HepG2 (cell line): ENCODE results near the gene CACNA2D3. TPM values are rescaled to one million over a fixed set of nuclear protein-coding genes. Genes with fewer than 3 reads are reported as not detected.

Source experiments
- ATAC-seq: fragments of 200-7000 bp; cut with Tn5 transposase; 3 replicates; pipeline ENCODE4 v1.9.1; 2020; ENCODE audit warnings: mild to moderate bottlenecking, moderate library complexity
- BruUV-seq: library from RNA; stranded (reverse); fragments of 400-500 nt; replicated peaks from 2 replicates; lab custom pipeline; 2021; lab: Mats Ljungman, UMichigan
- CTCF ChIA-PET: fragments of 300-600 bp; formaldehyde crosslinking; extraction: SDS; loops from one replicate; lab custom pipeline; 2021; ENCODE audit warnings: low total read pairs, inconsistent platforms, low intra/inter-chr PET ratio; lab: Yijun Ruan, JAX
- POLR2A ChIA-PET: fragments of 350-600 bp; sonication (Branson Sonifier 250); formaldehyde crosslinking; loops from one replicate; lab custom pipeline; 2020; ENCODE audit warnings: antibody characterized with exemption, inconsistent platforms; lab: Yijun Ruan, JAX
- DNase-seq: peaks from one replicate; pipeline ENCODE4 v3.0.0-alpha.2; 2015; ENCODE audit warnings: low spot score
- FAIRE-seq: peaks from 3 replicates; lab custom pipeline; 2011; peaks lifted over from hg19 to GRCh38; lab: Jason Lieb, UNC
- H2AFZ ChIP-seq: one replicate; pipeline ENCODE4 v1.6.1; 2011; ENCODE audit warnings: low read length, inconsistent platforms
- H3K27ac ChIP-seq: fragments of 300-600 bp; 3 replicates; pipeline ENCODE4 v1.8.0; 2011; ENCODE audit warnings: mixed run types, mild to moderate bottlenecking, mixed read lengths, low read length, inconsistent platforms; ENCODE audit not compliant: insufficient read depth; ENCODE audit errors: extremely low read length
- H3K27me3 ChIP-seq, 2 experiments: fragments of 200-600 bp in 1 of 2; 2 replicates in 1 of 2; 3 replicates in 1 of 2; pipeline versions ENCODE4 v1.6.0 to v1.8.0; 2011; ENCODE audit warnings: low read length in 2 of 2, mild to moderate bottlenecking in 2 of 2, moderate library complexity in 2 of 2, inconsistent platforms in 1 of 2; ENCODE audit not compliant: insufficient read depth in 2 of 2, control insufficient read depth in 1 of 2
- H3K36me3 ChIP-seq, 2 experiments: fragments of 200-600 bp in 1 of 2; replicated peaks in 1 of 2; 2 replicates in 1 of 2; 3 replicates in 1 of 2; pipeline versions ENCODE4 v1.5.1 to v1.8.0; 2011; ENCODE audit warnings: low read length in 2 of 2, inconsistent platforms in 1 of 2; ENCODE audit not compliant: insufficient read depth in 2 of 2, control insufficient read depth in 1 of 2
- H3K4me1 ChIP-seq: 2 replicates; pipeline ENCODE4 v1.5.1; 2012; ENCODE audit warnings: low read length, inconsistent platforms; ENCODE audit not compliant: insufficient read depth
- H3K4me2 ChIP-seq: 2 replicates; pipeline ENCODE4 v1.6.0; 2011; ENCODE audit warnings: low read depth, low read length, inconsistent platforms
- H3K4me3 ChIP-seq, 3 experiments: fragments of 200-600 bp in 1 of 3; sonication (generic), shearing (Covaris generic) in 1 of 3; replicated peaks in 1 of 3; 2 replicates each; pipeline ENCODE4 v1.5.1; 2011 to 2016; ENCODE audit warnings: low read length in 3 of 3, inconsistent platforms in 2 of 3, low read depth in 2 of 3, mild to moderate bottlenecking in 2 of 3, control low read depth in 1 of 3, mixed read lengths in 1 of 3; ENCODE audit not compliant: insufficient read depth in 1 of 3
- H3K79me2 ChIP-seq: one replicate; pipeline ENCODE4 v1.6.1; 2011; ENCODE audit warnings: low read length, inconsistent platforms; ENCODE audit not compliant: insufficient read depth
- H3K9ac ChIP-seq: 2 replicates; pipeline ENCODE4 v1.6.0; 2011; ENCODE audit warnings: mild to moderate bottlenecking, low read depth, low read length, inconsistent platforms; ENCODE audit not compliant: insufficient read depth
- H3K9me3 ChIP-seq: 2 replicates; pipeline ENCODE4 v1.5.1; 2012; ENCODE audit warnings: mild to moderate bottlenecking, low read length
- H4K20me1 ChIP-seq: 2 replicates; pipeline ENCODE4 v1.6.0; 2011; ENCODE audit warnings: inconsistent platforms, mild to moderate bottlenecking, low read length, moderate library complexity; ENCODE audit not compliant: insufficient read depth
- AGO2 ChIP-seq: fragments of 200-400 bp; formaldehyde crosslinking; optimal IDR thresholded peaks from 2 replicates; pipeline ENCODE3; 2017; ENCODE audit warnings: mild to moderate bottlenecking, low read depth, low read length, moderate library complexity
- GATAD2A ChIP-seq: IDR thresholded peaks from 2 replicates; pipeline ENCODE4 v1.6.1; 2016
- HNF1B ChIP-seq: sonication (generic); formaldehyde crosslinking; IDR thresholded peaks from 2 replicates; pipeline ENCODE4 v1.5.1; 2020; ENCODE audit warnings: mild to moderate bottlenecking, moderate library complexity, missing genetic modification reagents
- KDM5A ChIP-seq: fragments of 200-600 bp; sonication (generic); IDR thresholded peaks from 2 replicates; pipeline ENCODE4 v1.7.0; 2018; ENCODE audit warnings: antibody characterized with exemption, mild to moderate bottlenecking, low read length, borderline replicate concordance
- RAD21 ChIP-seq: fragments of 450-650 bp; formaldehyde crosslinking; IDR thresholded peaks from 2 replicates; pipeline ENCODE4 v1.5.0; 2020; ENCODE audit warnings: mild to moderate bottlenecking
- RBM39 ChIP-seq: fragments of 200-400 bp; formaldehyde crosslinking; IDR thresholded peaks from one replicate; pipeline ENCODE4 v1.6.1; 2018; ENCODE audit warnings: antibody characterized with exemption, mild to moderate bottlenecking, low read depth, low read length; ENCODE audit not compliant: poor library complexity, severe bottlenecking
- UBTF ChIP-seq: sonication (generic); formaldehyde crosslinking; IDR thresholded peaks from 2 replicates; pipeline ENCODE4 v1.4.0; 2020; ENCODE audit warnings: mild to moderate bottlenecking, missing genetic modification reagents
- USF2 ChIP-seq, 2 experiments: sonication (generic) in 1 of 2; formaldehyde crosslinking in 1 of 2; IDR thresholded peaks; 2 replicates each; pipeline versions ENCODE4 v1.5.1 to v1.6.1; 2011 to 2020; ENCODE audit warnings: borderline replicate concordance in 1 of 2, low read depth in 1 of 2, low read length in 1 of 2, mild to moderate bottlenecking in 1 of 2, missing genetic modification reagents in 1 of 2, moderate library complexity in 1 of 2
- ZBTB1 ChIP-seq: sonication (generic); formaldehyde crosslinking; IDR thresholded peaks from 2 replicates; pipeline ENCODE4 v1.4.0; 2020; ENCODE audit warnings: missing genetic modification reagents, borderline replicate concordance
- ZBTB44 ChIP-seq: sonication (generic); formaldehyde crosslinking; IDR thresholded peaks from 2 replicates; pipeline ENCODE4 v1.4.0; 2020; ENCODE audit warnings: missing genetic modification reagents
- ZFP91 ChIP-seq: sonication (generic); formaldehyde crosslinking; IDR thresholded peaks from 2 replicates; pipeline ENCODE4 v1.9.0; 2022; ENCODE audit warnings: missing genetic modification reagents, mild to moderate bottlenecking, borderline replicate concordance
- ZMYM4 ChIP-seq: sonication (generic); formaldehyde crosslinking; IDR thresholded peaks from 2 replicates; pipeline ENCODE4 v1.8.1; 2023; ENCODE audit warnings: mild to moderate bottlenecking, missing genetic modification reagents
- ZNF788 ChIP-seq: sonication (generic); formaldehyde crosslinking; IDR thresholded peaks from 2 replicates; pipeline ENCODE4 v1.5.0; 2020; ENCODE audit warnings: mild to moderate bottlenecking, missing genetic modification reagents, borderline replicate concordance
- WGBS: methylation state at CpG from one replicate; pipeline ENCODE4 v1.1.6; 2017; ENCODE audit warnings: low lambda C conversion rate; 5-methylcytosine and 5-hydroxymethylcytosine counted together
- in situ Hi-C: cut with HindIII; loops from 2 replicates; pipeline ENCODE4 v1.10.0; 2017; ENCODE audit warnings: low pct_unique_long_range_greater_than_20kb; ENCODE audit not compliant: extremely low pct_ligation_motif_present
- intact Hi-C: fragments of 100-400 bp; cut with micrococcal nuclease; formaldehyde crosslinking; loops from one replicate; pipeline ENCODE4 v1.10.0; 2022; ENCODE audit not compliant: unreplicated experiment
- polyA plus RNA-seq, 8 experiments: library from polyadenylated mRNA; depleted of rRNA in 3 of 8; stranded (reverse) in 7 of 8; unstranded in 1 of 8; fragments of >200 nt; fragmentation: Illumina TruSeq in 4 of 8; extraction: Trizol in 4 of 8; gene quantifications; 2 replicates each; pipeline versions ENCODE4 v1.2.1 to v1.2.3, GENCODE V29; 2011 to 2016; ENCODE audit warnings: low read depth in 4 of 8, missing spikeins in 1 of 8, mixed read lengths in 1 of 8; ENCODE audit not compliant: insufficient read depth in 1 of 8
- total RNA-seq, 5 experiments: library from RNA; depleted of rRNA; stranded (reverse); fragments of >200 nt; fragmentation: Illumina TruSeq; extraction: Trizol; gene quantifications; 2 replicates each; pipeline ENCODE4 v1.2.3, GENCODE V29; 2016; ENCODE audit warnings: low read depth in 1 of 5

CACNA2D3 gene
- total and polyA plus RNA-seq, 2 of the 13 experiments (the other 11 are each of a cell fraction or from before 2014, with no cell fraction given): not detected

GRCh38 chr3:54818486-54818885 is 696.1 kb downstream of the CACNA2D3 start:
- no peaks in the 10 kb centered on the region for H3K27me3 ChIP-seq
- ChIA-PET POLR2A (no interaction called here), CTCF (no interaction called here)
- H2AFZ ChIP-seq: no peak overlapping the region
- H3K4me1 ChIP-seq: no peaks in the 10 kb centered on the region
- H3K79me2 ChIP-seq: no peaks in the 10 kb centered on the region
- intact Hi-C loops: no loop called here
- in situ Hi-C loops: no loop called here
- no peak overlapping the region for H3K27ac ChIP-seq
- no peak overlapping the region for H3K9ac ChIP-seq
- no TSS peak for BruUV-seq
- FAIRE-seq (no peak), DNase-seq (no peak), ATAC-seq (no peak)
- no peak overlapping the region for H3K4me3 ChIP-seq
- no peaks in the 10 kb centered on the region for H4K20me1 ChIP-seq
- no peak overlapping the region for H3K4me2 ChIP-seq
- H3K36me3 ChIP-seq: no peaks in the 10 kb centered on the region
- WGBS: 33% methylated on average over 2 of the region's 2 CpGs
- H3K9me3 ChIP-seq: no peaks in the 10 kb centered on the region
- TF ChIP-seq GATAD2A (CRISPR knock-in tag) (no peak), UBTF (CRISPR knock-in tag) (no peak), RBM39 (no peak), ZBTB1 (CRISPR knock-in tag) (no peak), KDM5A (no peak), USF2 (IDR thresholded peaks at IDR 0.05; ENCODE audit: low read depth, low read length) (no peak), USF2 (CRISPR knock-in tag; IDR thresholded peaks at IDR 0.05; ENCODE audit: borderline replicate concordance) (no peak), RAD21 (CRISPR knock-in tag) (no peak), ZNF788 (CRISPR knock-in tag) (no peak), ZMYM4 (CRISPR knock-in tag) (no peak), AGO2 (no peak), ZBTB44 (CRISPR knock-in tag) (no peak), ZFP91 (CRISPR knock-in tag) (no peak), HNF1B (CRISPR knock-in tag) (no peak)
